Measurements from ENCODE around the gene CACHD1. TPM values are rescaled to one million over a fixed set of nuclear protein-coding genes. Genes with fewer than 3 reads are reported as not detected.
A peak's percentile ranks its signal among the peaks of the same experiment; 100 is the strongest.

The CACHD1 gene
- polyA plus RNA-seq, 2 of the 4 experiments (the other 2 are of a cell fraction) = 0.72 to 1.6 TPM

- Histone ChIP-seq H3K9me3 (no peaks in the 10 kb centered on the region), H3K4me3 (no peak overlapping the region), H3K4me2 (no peak overlapping the region), H3K27ac (no peak overlapping the region), H3K4me1 (no peaks in the 10 kb centered on the region)
- POLR2A ChIA-PET = no interaction called here
- FAIRE-seq (no peak), DNase-seq (ENCODE audit: low read depth in 1 of 2, low spot score in 1 of 2) (no peak), ATAC-seq (no peak)
- CTCF ChIA-PET = interaction anchor here (0.6 kb wide), 1 partner anchor 8 kb away, joined by 5 read pairs; no protein-coding TSS in a partner anchor
- WGBS (ENCODE audit: missing lambda C conversion rate) = 56% methylated on average over 6 of the region's 6 CpGs
- no peak for TF ChIP-seq TFCP2L1 (CRISPR knock-in tag; IDR thresholded peaks at IDR 0.05)
- no peak for TF ChIP-seq JUNB (IDR thresholded peaks at IDR 0.05)
- TF ChIP-seq PBX3 (IDR thresholded peaks at IDR 0.05) = no peak
- no peak for TF ChIP-seq CBX8 (IDR thresholded peaks at IDR 0.05)
- no peak for TF ChIP-seq CHD4 (IDR thresholded peaks at IDR 0.05; ENCODE audit: borderline replicate concordance)
- TF ChIP-seq RARB (CRISPR knock-in tag; IDR thresholded peaks at IDR 0.05) = no peak
- TF ChIP-seq MAZ (IDR thresholded peaks at IDR 0.05; ENCODE audit: borderline replicate concordance, low read depth, low read length) = no peak
- TF ChIP-seq, protein P1, sequence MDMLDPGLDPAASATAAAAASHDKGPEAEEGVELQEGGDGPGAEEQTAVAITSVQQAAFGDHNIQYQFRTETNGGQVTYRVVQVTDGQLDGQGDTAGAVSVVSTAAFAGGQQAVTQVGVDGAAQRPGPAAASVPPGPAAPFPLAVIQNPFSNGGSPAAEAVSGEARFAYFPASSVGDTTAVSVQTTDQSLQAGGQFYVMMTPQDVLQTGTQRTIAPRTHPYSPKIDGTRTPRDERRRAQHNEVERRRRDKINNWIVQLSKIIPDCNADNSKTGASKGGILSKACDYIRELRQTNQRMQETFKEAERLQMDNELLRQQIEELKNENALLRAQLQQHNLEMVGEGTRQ (IDR thresholded peaks at IDR 0.05) = no peak
- TF ChIP-seq ZFP36 (IDR thresholded peaks at IDR 0.05; ENCODE audit: borderline replicate concordance, partially characterized antibody) = no peak
- TF ChIP-seq E2F6 (IDR thresholded peaks at IDR 0.05; ENCODE audit: borderline replicate concordance, low read depth) = no peak
- TF ChIP-seq MYC (IDR thresholded peaks at IDR 0.05; ENCODE audit: borderline replicate concordance, low read length) = no peak
- TF ChIP-seq CHD2 (IDR thresholded peaks at IDR 0.05; ENCODE audit: low read length, partially characterized antibody) = no peak
- no peak for TF ChIP-seq EHF (CRISPR knock-in tag; IDR thresholded peaks at IDR 0.05)
- TF ChIP-seq ATOH8 (CRISPR knock-in tag; IDR thresholded peaks at IDR 0.05; ENCODE audit: low read depth) = no peak
Measured at GRCh38 chr1:64659478-64660138, 189.7 kb downstream of the CACHD1 start.

GRCh38 chr1:64663668-64664067 lies 193.7 kb downstream of the CACHD1 start:
- Histone ChIP-seq H3K4me1 (no peaks in the 10 kb centered on the region), H3K4me3 (no peak overlapping the region), H3K9me3 (no peaks in the 10 kb centered on the region), H3K4me2 (no peak overlapping the region), H3K27ac (no peak overlapping the region)
- ATAC-seq = peak; percentile 59 to 76; a peak in 4 of 6 replicates
- CTCF ChIA-PET = interaction anchor here (1.1 to 1.8 kb wide), 2 partner anchors 12 to 38 kb away, joined by 4 to 8 read pairs; no protein-coding TSS in a partner anchor
- WGBS (ENCODE audit: missing lambda C conversion rate) = 80% methylated on average over 5 of the region's 7 CpGs
- TF ChIP-seq RAD21 (conservative IDR thresholded peaks at IDR 0.05 in 1 of 2, IDR thresholded peaks at IDR 0.05 in 1 of 2) (peak in 1 of 2 experiments; percentile 27; a peak in 1 of 5 replicates), HDAC2 (IDR thresholded peaks at IDR 0.05) (no peak)
- no peak for FAIRE-seq
- POLR2A ChIA-PET = no interaction called here
- DNase-seq (ENCODE audit: low read depth in 1 of 2, low spot score in 1 of 2) = peak; percentile 20 to 24

DNA sequence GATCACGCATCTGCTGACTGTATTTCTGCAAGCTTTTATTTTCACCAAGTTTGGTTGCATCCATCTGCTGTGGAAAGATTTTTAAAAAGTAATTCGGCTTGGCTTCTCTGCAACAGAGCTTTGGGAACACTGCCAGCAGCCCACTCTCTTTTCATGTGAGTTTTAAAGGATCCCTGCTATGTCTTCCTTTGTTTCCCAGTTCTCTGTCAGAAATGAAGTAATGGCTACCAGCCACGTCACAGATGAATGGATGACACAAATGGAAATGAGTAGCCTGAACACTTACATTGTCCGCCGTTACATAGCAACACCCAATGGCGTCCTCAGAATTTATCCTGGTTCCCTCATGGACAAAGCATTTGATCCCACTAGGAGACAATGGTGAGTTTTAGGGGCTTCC lies 194.4 kb downstream of the CACHD1 start:
- POLR2A ChIA-PET = no interaction called here
- no peak for DNase-seq (ENCODE audit: low read depth in 1 of 2, low spot score in 1 of 2)
- Histone ChIP-seq H3K27ac (no peak overlapping the region), H3K4me1 (no peaks in the 10 kb centered on the region), H3K4me3 (no peak overlapping the region), H3K9me3 (no peaks in the 10 kb centered on the region), H3K4me2 (no peak overlapping the region)
- WGBS (ENCODE audit: missing lambda C conversion rate) = 88% methylated on average over 6 of the region's 6 CpGs
- CTCF ChIA-PET = interaction anchor here (0.8 to 2.3 kb wide), 4 partner anchors 11 to 39 kb away, joined by 3 to 15 read pairs (median 6); no protein-coding TSS in a partner anchor
- no peak for FAIRE-seq
- ATAC-seq = no peak
- TF ChIP-seq, protein P2, sequence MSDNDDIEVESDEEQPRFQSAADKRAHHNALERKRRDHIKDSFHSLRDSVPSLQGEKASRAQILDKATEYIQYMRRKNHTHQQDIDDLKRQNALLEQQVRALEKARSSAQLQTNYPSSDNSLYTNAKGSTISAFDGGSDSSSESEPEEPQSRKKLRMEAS (IDR thresholded peaks at IDR 0.05) = no peak
- TF ChIP-seq E2F6 (IDR thresholded peaks at IDR 0.05; ENCODE audit: borderline replicate concordance, low read depth) (no peak), ATOH8 (CRISPR knock-in tag; IDR thresholded peaks at IDR 0.05; ENCODE audit: low read depth) (no peak), ESRRA (IDR thresholded peaks at IDR 0.05; ENCODE audit: borderline replicate concordance, low read length) (no peak), HOXA7 (CRISPR knock-in tag; IDR thresholded peaks at IDR 0.05) (no peak), ZFP36 (IDR thresholded peaks at IDR 0.05; ENCODE audit: borderline replicate concordance, partially characterized antibody) (no peak), HOXB5 (CRISPR knock-in tag; IDR thresholded peaks at IDR 0.05) (no peak), MAFK (IDR thresholded peaks at IDR 0.05; ENCODE audit: partially characterized antibody) (no peak), FOSL2 (IDR thresholded peaks at IDR 0.05) (no peak), FOSL2 (CRISPR knock-in tag; IDR thresholded peaks at IDR 0.05) (no peak), BCL3 (IDR thresholded peaks at IDR 0.05) (no peak), HOXB13 (CRISPR knock-in tag; IDR thresholded peaks at IDR 0.05; ENCODE audit: low read depth) (no peak), CHD4 (IDR thresholded peaks at IDR 0.05; ENCODE audit: borderline replicate concordance) (no peak), FOXS1 (CRISPR knock-in tag; IDR thresholded peaks at IDR 0.05) (no peak), EHF (CRISPR knock-in tag; IDR thresholded peaks at IDR 0.05) (no peak)
